KG1 (cell line): ENCODE results near the gene FLOT2.
"Not testable (repeated sequence)": the region's sequence is repeated elsewhere in the genome, so short reads cannot be mapped to it uniquely, and the experiment has no call there.

Source experiments
- DNase-seq: peaks from one replicate; lab custom pipeline; 2025; lab: John Stamatoyannopoulos, UW

FLOT2 gene, protein sequence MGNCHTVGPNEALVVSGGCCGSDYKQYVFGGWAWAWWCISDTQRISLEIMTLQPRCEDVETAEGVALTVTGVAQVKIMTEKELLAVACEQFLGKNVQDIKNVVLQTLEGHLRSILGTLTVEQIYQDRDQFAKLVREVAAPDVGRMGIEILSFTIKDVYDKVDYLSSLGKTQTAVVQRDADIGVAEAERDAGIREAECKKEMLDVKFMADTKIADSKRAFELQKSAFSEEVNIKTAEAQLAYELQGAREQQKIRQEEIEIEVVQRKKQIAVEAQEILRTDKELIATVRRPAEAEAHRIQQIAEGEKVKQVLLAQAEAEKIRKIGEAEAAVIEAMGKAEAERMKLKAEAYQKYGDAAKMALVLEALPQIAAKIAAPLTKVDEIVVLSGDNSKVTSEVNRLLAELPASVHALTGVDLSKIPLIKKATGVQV

DNA sequence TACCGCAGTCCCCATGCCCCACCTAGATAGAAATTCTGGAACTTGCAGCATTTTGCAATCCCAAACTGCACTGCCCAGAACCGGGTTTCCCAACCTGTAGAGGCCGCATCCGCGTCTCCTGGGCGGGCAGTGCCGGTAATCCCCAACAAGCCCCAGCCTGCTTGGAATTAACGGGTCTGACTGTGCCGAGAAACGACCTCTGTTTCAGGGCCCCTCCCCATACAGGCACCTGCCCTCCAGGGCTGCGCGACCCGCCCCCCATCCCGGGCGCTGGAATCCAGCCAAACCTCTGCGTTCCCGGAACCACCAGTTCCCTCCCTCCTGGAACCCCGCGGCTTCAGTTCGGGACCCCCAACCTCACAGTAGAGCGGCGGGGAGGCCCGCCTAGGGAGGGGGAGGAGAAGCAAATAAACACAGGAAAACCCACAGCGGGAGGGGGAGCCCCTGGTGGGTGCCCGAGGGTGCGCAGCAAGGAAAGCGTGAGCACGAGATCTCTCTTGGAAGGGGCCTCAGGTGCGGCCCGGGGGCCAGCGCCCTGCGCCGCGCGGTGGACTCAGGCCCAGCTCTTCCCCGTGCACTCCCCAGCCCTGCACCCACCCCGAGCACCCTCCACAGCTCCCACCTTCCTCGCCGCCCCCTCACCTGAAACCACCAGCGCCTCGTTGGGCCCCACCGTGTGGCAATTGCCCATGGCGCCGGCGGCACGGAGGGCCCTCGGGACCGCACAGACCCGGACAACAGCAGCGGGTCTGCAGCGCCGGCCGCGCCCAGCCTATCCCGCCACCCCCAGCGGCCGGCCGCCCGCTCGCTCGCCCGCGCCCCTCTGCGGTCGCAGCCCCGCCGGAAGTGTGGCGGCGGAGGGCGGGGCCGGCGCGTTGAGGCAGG lies at the start of gene FLOT2:
Gene FLOT2, minus strand, starts transcription at position 850 of the 885 bp plus-strand sequence. Its CDS starts 159 bp downstream, at position 691.
- DNase-seq = no peak

DNA sequence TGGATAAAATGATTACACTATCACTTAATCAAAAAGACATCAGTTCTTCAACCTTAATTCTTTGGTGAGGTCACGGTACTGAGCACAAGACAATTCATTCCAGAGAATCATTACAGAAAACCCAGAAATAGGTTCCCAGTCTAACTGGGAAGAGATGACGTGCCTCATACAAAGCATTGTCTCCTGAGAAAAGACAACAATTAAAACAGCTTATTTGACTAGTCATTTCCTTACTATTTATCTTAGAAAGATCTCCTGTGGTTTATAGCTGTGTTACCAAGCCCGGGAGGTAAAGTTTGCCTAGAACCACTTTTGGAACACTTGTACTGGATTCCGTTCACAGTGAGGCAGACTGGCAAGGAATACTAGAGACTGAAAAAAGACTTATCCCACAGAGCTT lies 48.7 kb upstream of the FLOT2 start:
- no peak for DNase-seq

- no peak for DNase-seq
Observed at GRCh38 chr17:28944862-28945741, 47.6 kb upstream of the FLOT2 start.

DNA sequence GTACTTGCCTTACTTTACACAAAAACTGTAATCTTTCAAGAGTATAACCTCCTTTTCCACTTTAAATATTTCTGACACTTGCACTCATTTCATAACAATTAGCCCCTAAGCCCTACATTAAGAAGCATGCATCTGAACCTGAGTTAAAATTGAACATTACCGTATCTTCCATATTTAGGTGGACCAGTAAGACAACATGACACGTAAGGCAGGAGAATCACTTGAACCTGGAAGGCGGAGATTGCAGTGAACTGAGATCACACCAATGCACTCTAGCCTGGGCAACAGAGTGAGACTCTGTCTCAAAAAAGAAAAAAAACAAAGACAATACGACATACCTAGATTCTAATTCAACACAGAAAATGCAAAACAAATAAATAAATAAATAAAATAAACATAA lies 46.8 kb upstream of the FLOT2 start:
- DNase-seq = no peak

DNA sequence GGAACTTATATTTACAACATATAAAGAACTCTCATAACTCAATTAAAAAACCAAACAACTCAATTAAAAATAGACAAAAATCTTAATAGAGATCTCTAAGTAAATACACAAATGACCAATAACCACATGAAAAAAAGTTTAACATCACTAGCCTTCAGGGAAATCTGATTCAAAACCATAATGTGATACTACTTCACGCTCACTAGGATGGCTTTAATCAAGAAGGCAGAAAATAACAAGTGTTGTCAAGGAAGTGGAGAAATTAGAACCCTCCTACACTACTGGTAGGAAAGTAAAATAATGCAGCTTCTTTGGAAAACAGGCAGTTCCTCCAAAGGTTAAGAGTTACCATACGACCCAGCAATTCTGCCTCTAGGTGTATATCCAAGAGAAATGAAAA lies 45.4 kb upstream of the FLOT2 start:
- no peak for DNase-seq

DNA sequence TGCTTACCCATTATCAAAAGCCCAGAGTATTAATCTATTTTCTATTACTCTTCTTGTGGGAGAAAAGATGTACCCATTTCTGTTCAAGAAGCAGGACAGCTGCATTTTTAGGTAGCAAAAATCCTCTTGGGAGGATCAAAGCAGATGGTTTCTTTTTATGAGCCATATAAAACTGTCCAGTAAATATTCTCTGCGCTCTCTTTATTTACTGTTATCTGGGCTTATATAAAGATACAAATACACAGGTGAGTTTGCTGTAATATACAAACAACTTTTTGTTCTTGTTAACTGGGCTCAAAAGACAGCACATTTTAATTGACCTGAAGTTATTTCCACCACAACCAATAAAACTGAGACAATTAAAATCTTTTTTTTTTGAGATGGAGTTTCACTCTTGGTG lies 43.7 kb upstream of the FLOT2 start:
- DNase-seq = no peak

DNA sequence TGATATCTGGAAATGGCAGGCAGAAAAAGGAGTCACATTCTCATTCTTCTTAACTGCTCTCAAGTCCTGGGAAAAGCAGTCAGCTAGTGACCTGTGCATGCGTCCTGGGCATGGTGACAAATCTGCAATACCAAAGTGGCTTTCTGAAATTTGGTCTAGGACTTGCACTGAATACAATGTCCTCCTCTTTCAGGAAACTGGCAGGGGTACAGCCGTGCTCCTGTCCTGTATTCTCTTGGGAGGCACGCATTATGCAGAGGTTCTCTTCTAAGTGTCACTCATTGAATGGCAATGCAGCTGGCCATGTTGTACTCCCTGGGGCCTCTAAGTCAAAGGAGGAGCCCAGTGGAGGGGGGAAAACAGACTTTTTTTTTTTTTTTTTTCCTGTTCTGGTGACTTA lies 43.1 kb upstream of the FLOT2 start:
- DNase-seq = no peak

DNA sequence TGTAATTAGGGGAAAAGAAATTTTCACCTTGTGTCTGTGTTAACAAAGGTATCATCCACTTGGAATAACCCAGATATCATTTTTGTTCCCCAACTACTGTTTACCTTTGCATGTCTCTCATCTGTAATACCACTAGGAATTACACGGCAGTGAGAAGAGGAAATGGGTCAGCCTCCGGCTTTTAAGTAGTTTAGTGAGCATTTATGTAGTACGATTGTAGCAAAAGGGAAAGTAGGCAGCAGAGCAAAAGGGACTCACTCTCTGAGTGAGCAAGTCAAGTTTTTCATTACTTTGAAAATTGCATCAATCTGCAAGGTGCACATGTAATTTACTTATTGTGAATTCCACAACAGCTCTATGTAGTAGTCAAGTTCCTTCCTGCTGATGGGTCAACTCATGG lies 42.6 kb upstream of the FLOT2 start:
- DNase-seq = no peak

DNA sequence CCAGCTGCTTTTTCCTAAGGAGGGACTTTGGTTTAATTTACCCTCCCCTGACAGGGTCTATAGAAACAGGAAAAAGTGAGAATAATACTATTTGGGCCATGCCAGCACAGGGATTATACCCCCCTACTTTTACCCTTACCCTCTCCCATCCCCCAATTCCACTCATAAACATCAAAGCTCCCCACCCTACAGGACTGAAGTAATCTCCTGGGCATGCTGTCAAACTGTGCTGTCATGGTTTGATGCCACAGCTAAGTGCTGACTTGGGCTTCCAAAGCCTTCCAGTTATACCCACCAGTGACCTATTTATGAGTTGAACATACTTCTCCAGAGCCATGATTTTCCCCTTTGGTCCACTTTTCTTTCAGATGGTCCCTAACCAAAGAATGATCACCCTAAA lies 41.0 kb upstream of the FLOT2 start:
- DNase-seq = no peak

DNA sequence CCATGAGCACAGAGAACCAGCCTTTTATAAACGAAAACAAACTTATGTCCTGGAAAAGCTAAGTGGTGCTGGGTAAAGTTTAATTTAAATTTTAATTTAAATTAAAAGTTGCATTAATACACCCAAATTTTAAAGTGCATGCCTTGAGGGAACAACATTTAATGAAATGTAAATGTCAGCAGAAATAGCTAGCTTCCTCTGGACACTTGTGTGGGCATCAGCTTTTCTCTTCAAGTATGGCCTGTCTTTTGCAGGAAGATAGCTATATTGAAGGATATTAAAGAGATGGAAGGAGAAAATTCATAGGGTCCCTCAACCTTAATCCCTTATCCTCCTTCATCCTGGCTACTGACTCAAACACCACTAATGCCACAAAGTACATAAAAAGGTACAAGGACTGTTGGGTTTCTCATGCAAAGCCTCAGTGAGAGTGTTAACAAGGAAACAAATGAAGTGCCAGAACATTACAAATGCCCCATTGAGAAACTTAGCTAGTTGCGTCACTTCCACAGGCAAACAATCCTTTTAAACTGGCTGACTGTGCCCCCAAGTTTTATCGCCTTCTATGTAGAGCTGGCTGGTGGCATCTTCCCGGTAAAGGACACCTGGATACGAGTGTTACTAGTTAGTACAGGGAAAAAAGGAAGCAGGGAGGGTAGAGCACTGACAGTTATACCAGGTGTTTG lies 39.7 kb upstream of the FLOT2 start:
- no peak for DNase-seq

DNA sequence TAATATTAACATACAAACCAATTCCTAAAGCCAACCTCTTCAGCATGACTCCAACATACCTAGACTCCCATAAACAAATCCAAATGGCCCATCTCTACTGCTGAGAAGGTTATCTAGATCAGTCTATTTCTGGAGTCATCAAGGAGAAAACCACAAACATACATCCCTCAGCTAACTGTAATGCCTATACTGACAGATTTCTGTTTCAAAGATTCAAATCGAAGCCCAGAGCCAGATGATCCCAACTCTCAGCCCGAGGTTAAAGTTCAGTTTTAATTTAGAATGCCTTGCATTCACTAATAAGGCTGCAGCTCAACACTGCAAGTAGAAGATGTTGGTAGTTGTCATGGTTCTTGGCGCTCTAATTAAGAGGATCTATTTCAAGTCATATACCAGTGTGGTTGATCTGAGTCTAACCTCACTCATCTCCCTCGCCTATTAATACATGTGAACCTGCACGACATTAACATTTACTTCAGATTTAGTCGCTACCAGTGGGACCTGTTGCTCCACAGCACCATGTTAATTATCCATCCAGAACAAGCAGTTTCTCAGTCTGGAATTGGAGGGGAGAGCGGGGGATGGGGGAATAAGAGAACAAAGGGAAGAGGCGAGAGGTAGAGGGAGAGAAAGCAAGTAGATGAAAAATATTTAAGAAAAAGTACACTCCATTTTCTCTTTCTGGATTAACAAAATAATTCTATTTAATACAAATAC lies 38.4 kb upstream of the FLOT2 start:
- no peak for DNase-seq

DNA sequence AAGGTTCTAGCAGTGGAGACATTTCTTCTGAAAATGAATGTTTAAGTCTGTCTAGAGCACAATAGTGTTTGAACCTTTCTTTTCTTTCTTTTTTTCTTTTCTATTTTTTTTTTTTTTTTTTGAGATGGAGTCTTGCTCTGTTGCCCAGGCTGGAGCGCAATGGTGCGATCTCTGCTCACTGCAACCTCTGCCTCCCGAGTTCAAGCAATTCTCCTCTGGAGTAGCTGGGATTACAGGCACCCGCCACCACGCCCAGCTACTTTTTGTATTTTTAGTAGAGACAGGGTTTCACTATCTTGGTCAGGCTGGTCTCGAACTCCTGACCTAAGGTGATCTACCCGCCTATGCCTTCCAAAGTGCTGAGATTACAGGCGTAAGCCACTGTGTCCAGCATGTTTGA lies 37.0 kb upstream of the FLOT2 start:
- DNase-seq = not testable (repeated sequence)

DNA sequence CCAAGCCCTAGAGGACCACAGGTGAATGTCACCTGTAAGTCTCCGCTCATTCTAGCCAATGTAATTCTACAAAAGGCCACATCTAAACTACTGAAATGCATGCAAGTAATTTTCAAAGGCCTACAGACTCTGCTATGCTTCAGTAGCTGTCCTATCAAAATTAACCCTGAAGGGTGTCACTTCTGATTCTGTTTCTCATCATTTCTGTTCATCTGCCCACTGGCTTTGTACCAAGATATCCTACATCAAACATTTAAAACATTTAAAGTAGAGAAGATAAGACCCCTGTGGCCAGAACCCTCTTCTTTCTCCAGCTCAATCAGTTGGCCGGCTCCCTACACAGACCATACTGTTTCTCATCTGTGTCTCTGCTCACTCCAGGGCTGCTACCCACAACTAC lies 32.3 kb upstream of the FLOT2 start:
- DNase-seq = no peak

DNA sequence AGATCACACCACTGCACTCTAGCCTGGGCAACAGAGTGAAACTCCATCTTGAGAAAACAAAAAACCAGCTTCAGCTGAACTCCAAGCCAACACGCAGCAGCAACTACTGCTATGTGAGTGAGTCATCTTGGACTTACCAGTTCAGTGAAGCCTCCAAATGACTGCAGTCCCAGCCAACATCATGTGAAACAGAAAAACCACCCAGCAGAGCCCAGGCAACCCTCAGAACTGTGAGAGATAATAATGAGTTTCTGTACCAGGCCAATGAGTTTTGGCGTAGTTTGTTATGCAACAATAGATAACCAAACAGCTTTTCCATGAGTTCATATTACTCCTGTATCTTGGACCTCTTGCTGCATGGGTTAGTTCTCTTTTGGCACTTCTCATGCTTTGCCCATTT lies 30.5 kb upstream of the FLOT2 start:
- no peak for DNase-seq

- DNase-seq = no peak
Observed at GRCh38 chr17:28926786-28927185, 29.3 kb upstream of the FLOT2 start.

DNA sequence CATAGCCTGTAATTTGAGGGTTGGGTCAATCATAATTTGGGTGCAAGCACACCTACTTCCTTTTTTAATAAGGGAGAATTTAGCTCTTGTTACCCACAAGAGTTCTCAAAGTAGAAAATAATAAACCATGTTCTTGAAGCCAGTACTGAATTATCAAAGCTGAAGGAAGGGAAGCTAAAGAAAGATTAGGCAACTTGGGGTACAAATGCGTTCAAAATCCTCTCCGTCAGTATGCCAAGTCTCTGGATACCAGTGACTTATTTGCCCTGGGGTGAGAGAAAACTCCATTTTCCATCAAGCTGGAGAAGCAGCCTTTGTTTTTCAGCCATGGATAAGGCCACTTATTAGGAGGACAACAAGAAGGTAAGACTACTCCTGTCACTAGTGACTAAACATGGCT lies 28.8 kb upstream of the FLOT2 start:
- DNase-seq = no peak

DNA sequence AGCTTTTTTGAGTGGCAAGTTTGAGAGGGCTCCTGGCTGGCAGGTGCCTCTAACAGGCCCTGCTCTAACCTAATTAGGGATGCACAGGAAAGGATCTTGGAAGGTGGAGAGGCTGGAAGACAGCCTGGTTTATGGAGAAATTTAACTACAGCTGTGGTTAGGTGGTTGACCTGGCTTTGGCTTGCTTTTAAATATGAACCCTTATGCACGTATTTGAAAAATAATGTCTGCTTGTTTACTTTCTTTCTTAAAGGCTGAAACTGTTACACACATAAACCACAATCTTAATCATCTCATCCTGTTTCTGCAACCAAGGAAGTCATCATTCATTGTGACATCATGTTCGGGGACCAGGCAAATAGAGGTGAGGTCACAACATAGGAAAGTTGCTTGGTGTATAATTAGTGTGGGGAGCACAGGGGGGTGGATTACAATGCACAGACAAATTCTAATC lies 28.4 kb upstream of the FLOT2 start:
- peak; percentile 69 for DNase-seq

GRCh38 chr17:28920201-28920600 lies 22.7 kb upstream of the FLOT2 start:
- DNase-seq = no peak

GRCh38 chr17:28918295-28918694 lies 20.8 kb upstream of the FLOT2 start:
- DNase-seq = no peak

- no peak for DNase-seq
Observed at GRCh38 chr17:28917465-28917864, 19.9 kb upstream of the FLOT2 start.

DNA sequence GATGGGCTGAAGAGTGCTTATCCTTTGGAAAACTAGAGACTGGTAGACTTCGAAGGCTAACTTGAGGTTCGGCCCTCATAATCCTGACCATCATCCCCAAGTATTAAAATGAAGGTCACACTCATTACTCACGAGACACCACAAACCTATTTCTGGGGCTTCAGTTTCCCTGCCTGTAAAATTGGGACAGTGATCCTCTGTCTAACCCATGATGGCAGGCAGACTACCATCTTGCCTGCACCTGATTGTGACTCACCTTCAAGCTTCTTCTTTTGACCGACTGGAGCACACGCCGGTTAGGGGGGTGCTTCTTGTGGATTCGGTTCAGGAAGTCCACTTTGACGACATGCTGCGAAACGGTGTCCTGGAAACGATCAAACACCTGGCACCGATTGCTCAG lies 19.5 kb upstream of the FLOT2 start:
- no peak for DNase-seq
